GM19025 (cell line): ENCODE measurements around the gene HOOK1.
"Not testable (repeated sequence)": the region's sequence is repeated elsewhere in the genome, so short reads cannot be mapped to it uniquely, and the experiment has no call there.

ENCODE experiments used
- ATAC-seq: cut with Tn5 transposase; IDR thresholded peaks from one replicate; pipeline ENCODE4 v1.9.1; 2021; ENCODE audit warnings: mild to moderate bottlenecking, low read depth, moderate library complexity; ENCODE audit not compliant: unreplicated experiment

The HOOK1 gene

DNA sequence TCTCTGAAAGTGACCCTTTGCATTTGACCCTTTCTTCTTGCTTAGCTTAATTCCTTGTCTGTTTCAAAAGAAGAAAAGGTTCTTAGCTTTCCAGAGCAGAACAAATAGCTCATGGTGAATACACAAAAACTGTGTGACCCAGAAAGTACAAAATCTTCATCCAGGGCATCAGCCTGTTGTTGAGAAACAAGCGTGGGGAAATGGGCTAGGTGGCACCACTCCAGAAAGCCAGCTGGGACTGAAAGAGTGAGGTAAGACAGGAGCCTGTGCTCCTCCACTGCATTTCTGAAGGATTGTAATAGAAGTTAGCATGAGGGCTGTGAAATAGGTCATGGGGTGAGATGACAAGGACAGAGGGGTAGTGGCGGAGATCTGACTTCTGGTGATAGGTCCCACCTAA lies 66.0 kb downstream of the HOOK1 start:
- no peak for ATAC-seq

DNA sequence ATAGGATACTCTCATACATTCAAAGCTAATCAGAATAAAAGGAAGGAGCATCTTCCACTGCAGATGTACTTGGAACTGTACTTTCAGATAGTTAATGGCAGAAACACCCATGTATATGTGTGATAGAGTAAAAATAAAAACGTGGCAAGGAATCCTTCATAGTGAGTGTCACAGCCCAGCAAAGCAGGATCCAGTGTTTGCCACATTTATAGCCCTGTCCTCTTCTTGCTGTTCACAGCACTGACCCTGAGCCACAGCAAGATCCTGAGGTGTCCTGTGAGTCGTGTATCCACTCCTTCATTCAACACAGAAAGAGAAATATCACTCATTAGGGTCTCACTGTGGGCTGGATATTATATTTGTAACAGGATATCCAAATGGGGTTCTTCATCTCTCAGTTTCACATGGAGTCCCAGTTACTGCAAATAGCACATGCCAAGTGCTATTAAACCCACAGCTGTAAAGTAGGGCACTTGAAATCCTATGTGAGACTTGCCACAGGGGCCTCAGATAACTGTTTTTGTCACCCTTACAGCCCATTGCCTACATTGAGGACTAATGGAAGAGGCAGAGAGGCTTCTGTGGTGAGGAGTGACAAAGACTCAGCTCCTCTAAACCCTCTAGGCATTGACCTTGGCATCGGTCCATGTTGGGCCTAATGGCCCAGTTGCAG lies 70.5 kb downstream of the HOOK1 start:
- no peak for ATAC-seq

DNA sequence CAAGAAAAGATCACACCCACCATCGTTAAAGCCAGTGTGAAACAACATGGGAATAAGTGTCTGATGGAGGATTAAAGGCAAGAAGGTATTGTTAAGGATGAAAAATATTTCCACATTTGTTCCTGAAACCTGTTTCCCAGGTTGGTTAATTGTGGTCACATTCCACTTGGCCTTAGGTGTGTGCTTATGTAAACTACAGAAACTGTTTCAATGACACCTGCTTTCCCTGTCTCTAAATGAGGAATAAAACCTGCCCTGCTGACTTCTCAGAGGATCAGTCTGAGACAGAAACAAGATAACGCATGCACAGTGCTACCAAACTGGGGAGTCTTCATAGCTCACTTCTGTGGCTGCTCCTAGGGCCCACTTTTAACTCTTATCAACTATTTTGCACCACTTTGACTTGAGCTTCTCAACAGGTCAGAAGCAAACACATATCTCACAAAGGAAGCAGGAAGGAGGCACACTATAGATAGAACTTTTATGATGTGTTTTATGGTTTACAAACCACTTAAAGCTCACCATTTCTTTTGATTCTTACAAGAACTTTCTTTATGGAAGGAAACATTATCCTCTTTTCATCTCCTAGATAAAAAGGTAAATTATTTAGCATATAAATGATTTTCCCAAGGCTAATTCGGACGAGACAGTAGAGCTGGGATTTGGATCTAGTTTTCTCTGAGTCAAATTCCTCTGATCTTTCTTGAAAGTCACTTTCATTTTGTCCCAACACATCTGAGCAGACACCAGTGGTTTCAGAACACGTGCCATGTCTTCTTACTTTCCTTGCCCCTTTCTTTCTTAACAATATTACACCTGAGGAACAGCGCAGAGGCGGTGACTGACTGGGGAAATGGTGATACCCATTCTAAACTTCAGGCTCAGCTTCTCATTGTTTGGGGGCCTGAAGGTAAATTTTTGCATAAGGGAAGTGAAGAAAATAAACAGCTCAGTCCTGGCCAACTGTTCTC lies 78.4 kb downstream of the HOOK1 start:
- ATAC-seq = no peak

DNA sequence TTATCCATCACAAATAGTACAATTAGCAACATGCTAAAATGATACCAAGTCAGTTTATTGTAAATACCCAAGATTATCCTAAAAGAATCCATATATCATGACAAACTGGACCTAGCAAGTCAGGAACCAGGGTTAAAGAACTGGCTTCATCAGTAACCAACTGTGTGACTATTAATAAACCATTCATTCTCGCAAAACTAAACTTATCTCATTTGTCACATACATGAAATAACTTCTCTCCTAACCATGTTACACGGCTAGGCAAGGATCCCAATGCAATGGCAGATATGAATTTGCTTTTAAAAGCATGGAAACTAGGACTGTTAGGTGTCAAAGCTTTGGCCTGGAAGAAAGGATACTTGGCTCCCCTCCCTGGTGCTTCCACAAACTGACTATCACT lies 82.4 kb downstream of the HOOK1 start:
- ATAC-seq = no peak

DNA sequence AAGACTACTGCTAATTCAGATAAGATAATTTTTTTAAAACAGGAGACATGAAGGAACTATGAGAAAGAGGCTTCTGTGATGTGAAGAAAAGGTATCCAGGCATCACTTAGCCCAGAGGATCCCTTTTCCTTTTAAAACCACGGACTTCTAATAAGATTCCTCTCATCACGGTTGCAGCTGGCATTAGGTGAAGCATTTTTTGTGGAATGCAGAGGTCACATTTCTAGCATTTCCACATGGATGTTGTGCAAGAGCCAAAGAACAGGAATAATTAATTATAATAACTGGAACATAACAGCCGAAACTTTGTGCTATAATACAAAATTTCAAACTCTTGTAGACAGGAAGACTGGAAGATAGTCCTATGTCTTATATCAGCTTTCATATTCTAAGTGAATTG lies 84.2 kb downstream of the HOOK1 start:
- no peak for ATAC-seq

DNA sequence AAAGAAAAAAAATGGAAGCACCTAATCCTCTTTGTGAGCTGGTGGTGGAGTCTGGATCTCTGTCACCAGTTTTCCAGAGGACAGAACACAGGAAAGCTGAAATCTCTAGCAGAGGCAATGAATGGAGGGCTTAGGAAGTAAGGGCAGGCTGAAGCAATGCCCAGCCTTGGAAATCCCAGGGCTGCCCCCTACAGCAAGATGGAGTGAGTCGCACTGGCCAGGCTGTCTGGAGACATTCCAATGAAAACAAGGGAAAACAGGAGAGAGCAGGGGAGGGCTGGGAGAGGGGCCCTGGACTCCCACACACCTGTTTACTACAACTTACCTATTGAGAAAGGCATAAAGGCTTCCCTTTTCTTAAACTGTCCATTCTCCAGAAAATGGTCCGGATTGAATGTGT lies 85.9 kb downstream of the HOOK1 start:
- no peak for ATAC-seq

DNA sequence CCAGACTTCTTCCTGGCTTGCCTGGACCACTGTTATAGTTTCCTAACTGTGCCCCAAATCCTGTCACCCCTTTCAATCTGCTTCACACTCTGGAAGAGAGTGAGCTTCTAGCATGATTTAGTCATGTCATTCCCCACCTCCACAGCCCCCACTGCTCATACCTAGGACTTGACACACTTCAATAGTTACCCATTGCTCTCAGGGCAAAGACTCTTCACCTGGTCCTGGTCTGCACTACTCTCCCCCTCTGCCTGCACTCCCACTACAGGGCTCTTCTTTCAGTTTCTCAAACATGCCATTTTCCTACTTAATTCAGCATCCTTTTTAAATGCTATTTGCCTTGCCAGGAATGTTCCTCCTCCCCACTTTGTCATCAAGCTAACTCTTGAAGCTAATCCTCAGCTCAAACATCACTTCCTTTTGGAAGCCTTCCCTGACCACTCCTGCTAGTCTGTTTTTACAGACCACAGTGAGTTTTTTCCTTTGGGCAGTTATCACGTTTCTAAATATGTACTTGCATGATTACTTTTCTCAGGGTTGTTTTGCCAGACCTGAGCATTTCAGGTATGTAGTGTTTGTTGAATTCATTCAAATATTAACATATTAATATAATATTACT lies 87.1 kb downstream of the HOOK1 start:
- ATAC-seq = no peak

DNA sequence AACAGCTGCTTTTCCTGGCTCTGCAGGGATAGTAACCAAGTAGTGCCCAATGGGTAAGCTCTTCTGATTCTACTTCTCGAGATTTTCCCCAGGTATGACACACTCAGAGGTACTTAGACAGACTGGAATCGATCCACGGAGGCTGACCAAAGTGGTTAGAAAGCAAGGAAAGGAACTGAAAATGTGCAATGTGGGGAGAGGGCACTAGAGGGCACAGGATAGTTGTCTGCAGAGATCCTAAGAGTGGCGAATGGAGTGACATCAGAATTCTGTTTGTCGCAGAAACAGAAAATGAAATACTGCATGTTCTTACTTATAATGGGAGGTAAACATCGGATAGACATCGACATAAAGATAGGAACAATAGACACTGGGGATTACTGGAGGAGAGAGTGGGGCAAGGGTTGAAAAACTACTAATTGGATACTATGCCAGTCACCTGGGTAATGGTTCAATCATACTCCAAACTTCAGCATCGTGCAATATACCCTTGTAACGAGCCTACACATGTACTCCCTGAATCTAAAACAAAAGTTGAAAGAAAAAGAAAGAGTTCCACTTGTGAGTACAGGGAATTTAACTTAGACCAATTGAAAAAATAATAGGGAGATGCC lies 88.5 kb downstream of the HOOK1 start:
- ATAC-seq = no peak

DNA sequence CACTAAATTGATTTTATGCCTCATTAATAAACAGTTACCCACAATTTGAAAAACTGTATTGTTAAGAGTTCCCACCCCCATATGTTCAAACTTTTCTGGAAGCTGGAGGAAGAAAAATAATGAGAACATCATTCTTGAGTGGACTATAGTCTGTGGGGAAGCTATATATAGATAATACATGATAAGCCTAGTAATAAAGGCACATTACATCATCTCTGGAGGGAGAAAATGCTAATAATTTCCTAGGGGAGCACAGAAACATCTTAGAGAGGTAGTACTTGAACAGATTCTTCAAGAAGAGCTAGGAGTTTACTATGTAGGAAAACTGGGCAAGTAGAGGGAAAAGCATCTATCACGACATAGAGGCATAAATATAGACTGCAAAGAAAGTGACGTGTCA lies 92.2 kb downstream of the HOOK1 start:
- no peak for ATAC-seq

DNA sequence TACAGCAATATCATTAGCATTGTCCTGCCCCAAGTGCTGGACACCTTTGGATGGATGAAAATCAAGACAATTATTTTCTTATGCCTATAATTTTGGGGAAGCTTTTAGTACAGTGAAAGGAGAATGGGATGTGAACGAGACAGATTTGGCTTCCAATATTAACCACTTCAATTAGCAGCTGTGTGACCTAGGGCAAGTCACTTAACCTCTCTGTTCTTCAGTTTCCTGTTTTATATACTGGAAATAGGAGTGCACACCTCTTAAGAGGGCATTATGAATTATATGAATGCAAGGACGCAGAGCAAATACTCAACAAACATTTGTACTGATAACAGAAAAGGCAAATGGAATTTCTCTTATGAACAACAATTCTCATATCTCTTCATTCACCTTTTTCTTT lies 93.3 kb downstream of the HOOK1 start:
- ATAC-seq = no peak

DNA sequence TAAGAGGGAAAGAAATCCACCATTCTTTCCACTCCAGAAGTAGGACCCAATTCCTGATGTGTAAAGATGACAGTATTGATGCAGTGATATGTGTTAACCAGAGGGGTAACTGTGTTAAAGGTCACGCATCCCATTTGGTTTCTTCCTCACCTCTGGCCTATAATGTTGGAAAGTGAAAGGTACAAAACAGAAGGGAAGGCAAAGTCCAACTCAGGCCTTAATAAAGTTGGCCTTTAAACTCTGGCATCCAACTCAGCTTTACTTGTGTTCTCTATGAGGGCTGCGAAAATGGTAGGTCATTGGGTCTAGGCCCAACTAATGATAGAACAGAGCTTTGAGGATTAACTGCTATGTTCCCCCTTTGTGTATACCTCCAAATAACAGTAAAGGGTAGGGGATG lies 93.9 kb downstream of the HOOK1 start:
- ATAC-seq = no peak

DNA sequence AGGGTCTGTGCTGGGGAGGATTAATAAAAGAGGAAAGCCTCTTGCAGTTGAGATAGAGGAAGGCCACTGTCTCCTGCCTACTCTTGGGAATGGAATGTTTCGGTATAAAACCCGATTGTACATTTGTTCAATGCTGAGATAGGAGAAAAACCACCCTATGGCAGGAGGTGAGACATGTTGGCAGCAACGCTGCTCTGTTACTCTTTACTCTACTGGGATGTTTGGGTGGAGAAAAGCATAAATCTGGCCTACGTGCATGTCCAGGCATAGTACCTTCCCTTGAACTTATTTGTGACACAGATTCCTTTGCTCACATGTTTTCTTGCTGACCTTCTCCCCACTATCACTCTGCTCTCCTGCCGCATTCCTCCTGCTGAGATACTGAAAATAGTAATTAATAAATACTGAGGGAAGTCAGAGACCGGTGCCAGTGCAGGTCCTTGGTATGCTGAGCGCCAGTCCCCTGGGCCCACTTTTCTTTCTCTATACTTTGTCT lies 100.1 kb downstream of the HOOK1 start:
- ATAC-seq = not testable (repeated sequence)

DNA sequence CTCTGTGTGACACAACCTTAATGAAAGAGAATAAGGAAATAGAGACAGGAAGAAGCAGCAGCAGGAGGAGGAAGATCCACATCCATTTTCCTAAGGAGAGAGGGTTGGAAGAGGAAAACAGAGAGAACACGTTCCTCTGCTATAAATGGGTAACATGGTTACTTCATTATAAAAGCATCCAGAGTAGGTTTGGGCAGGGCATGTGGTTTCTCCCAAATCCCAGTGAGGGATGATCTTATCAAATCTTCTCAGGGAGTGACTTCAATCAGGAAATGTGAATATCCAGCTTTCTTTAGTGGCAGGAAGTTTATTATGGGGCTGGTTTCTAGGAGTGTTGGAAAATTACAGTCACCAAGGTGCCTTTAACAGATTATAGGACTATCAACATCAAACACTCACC lies 100.8 kb downstream of the HOOK1 start:
- ATAC-seq = no peak

DNA sequence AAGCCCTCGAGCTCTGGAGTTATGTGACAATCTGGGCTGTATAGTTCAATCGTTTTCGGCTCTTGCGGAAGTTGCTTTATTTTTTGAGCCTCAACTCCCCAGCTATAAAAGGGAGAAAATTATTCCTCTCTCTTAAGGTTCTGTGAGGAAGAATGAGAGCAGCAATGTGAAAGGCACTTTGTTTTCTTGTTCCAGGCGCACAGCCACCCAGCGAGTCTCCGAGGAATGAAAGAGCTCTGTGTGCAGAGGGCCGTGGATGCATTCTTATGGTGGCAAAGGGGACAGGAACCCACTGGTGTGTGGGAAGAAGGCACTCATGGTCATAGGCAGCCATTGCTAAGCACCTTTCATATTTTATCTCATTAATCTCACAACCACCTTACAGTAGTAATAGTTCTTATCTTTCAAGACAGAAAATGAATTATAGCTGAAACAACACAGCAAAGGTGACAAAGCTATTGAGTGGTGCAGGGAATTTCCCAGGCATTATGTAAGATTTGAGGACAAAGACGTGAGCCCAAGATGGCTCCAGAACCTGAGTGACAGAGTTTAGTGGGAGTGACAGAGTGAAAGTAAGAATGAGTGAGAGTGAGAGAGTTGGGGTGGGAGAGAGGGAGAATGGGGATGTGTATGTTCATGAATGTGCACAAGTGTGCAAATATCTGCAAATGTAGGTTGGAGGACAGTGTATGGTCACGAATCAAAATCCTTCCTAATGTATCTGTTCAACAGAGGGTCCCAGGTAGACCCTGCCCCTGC lies 102.5 kb downstream of the HOOK1 start:
- no peak for ATAC-seq

DNA sequence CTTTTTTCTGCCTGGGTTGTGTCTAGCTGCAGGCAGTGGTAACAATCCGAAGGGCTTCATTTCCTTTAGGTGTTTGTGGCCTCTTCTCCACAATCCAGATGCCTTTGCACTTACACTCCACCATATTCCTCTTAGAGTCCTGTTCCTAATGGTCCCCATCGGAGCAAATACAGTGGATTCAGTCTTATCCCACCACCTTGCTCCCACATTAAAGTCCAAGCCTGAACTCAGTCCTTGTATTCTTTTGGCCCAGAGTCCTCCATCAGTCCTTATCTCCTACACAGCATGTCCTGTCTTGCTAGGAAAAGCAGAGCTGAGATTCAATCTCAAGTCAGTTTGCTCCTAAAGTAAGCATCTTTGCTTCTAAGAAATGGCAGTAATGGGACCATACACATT lies 103.0 kb downstream of the HOOK1 start:
- ATAC-seq = no peak

DNA sequence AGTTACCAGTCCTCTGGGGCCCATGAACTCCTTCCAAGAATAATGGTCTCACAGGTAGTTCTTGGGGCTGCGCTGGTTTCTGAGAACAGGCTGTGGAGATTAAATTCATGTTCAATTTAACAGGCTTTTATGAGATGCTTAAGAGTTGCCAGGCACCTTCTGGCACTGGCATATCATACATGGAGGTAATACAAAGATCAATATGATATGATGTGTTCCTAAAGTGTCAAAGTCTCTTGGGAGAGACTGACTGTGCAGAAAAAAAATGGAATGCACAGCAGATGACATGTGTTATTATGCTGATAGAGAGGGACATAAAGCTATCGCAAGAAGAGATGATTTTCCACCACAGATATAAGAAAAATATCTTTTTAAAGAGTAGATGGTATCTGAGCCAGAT lies 105.0 kb downstream of the HOOK1 start:
- ATAC-seq = no peak

DNA sequence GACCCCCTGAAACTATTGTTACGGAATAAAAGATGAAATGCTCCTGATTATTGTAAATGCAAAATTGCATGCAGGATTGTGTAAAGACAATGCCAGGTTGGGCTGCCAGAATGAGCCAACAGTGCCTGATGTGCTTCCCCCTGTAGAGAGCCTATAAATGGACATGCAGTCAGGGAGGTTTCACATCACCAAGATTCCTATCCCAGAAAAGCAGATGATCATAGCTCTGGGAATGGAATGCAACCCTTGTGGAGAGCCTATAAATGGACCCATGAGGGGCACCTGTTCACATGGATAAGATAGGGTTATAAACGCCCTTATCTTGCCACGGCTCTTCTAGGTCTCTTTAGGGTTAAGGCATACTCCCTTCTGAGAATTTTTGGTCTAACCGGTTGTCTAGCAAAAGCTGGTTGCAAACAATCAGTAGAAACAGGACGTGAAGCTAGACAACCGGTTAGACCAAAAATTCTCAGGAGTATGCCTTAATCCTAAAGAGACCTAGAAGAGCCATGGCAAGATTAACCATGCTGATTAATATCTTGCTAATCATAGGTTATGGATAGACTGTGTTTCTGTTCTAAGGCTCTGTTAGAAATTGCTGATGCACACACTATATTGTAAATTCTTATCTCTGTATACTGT lies 106.6 kb downstream of the HOOK1 start:
- not testable (repeated sequence) for ATAC-seq

DNA sequence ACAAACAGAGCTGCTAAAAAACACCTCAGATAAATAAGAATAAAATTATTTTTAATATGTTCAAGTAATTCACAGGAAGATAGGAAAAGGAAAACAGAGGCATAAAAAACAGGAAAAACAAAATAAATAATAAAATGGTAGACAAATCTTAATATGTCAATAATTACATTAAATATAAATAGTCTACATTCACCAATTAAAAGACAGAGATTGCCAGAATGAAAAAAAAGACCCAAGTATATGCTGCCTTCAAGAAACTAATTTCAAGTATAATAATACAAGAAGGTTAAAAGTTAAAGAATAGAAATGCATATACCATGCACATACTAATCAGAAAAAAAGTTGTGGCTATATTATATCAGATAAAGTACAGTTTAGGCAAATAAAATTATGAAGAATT lies 109.9 kb downstream of the HOOK1 start:
- no peak for ATAC-seq
